Keratinocyte (primary cell): ENCODE data around the gene FAM20B. TPM values are rescaled to one million over a fixed set of nuclear protein-coding genes. Genes with fewer than 3 reads are reported as not detected.

ENCODE experiments used
- DNase-seq: peaks from one replicate; pipeline ENCODE4 v3.0.0-alpha.2; 2011; ENCODE audit warnings: low read depth, missing footprints, low spot score
- FAIRE-seq: peaks from 2 replicates; lab custom pipeline; 2011; peaks lifted over from hg19 to GRCh38; lab: Jason Lieb, UNC
- H2AFZ ChIP-seq: 2 replicates; pipeline ENCODE4 v1.6.0; 2012; ENCODE audit warnings: low read length, control low read depth, inconsistent platforms; ENCODE audit not compliant: control insufficient read depth
- H3K27ac ChIP-seq: 2 replicates; pipeline ENCODE4 v1.5.1; 2011; ENCODE audit warnings: low read length; ENCODE audit not compliant: control insufficient read depth, insufficient read depth
- H3K27me3 ChIP-seq: 3 replicates; pipeline ENCODE4 v1.6.0; 2011; ENCODE audit warnings: low read length; ENCODE audit not compliant: control insufficient read depth, insufficient read depth; ENCODE audit errors: extremely low read depth
- H3K36me3 ChIP-seq, 2 experiments: 2 replicates in 1 of 2; 3 replicates in 1 of 2; pipeline ENCODE4 v1.5.1; 2011; ENCODE audit warnings: low read length in 2 of 2, mild to moderate bottlenecking in 1 of 2; ENCODE audit not compliant: control insufficient read depth in 2 of 2, insufficient read depth in 2 of 2; ENCODE audit errors: extremely low read depth in 1 of 2
- H3K4me1 ChIP-seq: 3 replicates; pipeline ENCODE4 v1.5.1; 2011; ENCODE audit warnings: low read length; ENCODE audit not compliant: control insufficient read depth, insufficient read depth; ENCODE audit errors: extremely low read depth
- H3K4me2 ChIP-seq: 3 replicates; pipeline ENCODE4 v1.6.0; 2011; ENCODE audit warnings: low read depth, low read length; ENCODE audit not compliant: control insufficient read depth, insufficient read depth; ENCODE audit errors: extremely low read depth
- H3K4me3 ChIP-seq, 3 experiments: fragments of 200-600 bp in 1 of 3; sonication (generic) in 1 of 3; 2 replicates in 2 of 3; 3 replicates in 1 of 3; pipeline ENCODE4 v1.5.1; 2011 to 2016; ENCODE audit warnings: low read length in 3 of 3, mild to moderate bottlenecking in 3 of 3, control low read depth in 2 of 3, inconsistent platforms in 1 of 3, low read depth in 1 of 3, mixed read lengths in 1 of 3, mixed run types in 1 of 3, moderate library complexity in 1 of 3; ENCODE audit not compliant: control insufficient read depth in 2 of 3, insufficient read depth in 2 of 3; ENCODE audit errors: extremely low read depth in 1 of 3
- H3K79me2 ChIP-seq: 2 replicates; pipeline ENCODE4 v1.6.0; 2012; ENCODE audit warnings: low read length; ENCODE audit not compliant: control insufficient read depth, insufficient read depth
- H3K9ac ChIP-seq: 3 replicates; pipeline ENCODE4 v1.6.0; 2011; ENCODE audit warnings: low read length; ENCODE audit not compliant: control insufficient read depth, insufficient read depth; ENCODE audit errors: extremely low read depth
- H3K9me1 ChIP-seq: 3 replicates; pipeline ENCODE4 v1.6.0; 2011; ENCODE audit warnings: low read length; ENCODE audit not compliant: control insufficient read depth, insufficient read depth; ENCODE audit errors: extremely low read depth
- H3K9me3 ChIP-seq: 2 replicates; pipeline ENCODE4 v1.5.1; 2012; ENCODE audit warnings: low read depth, low read length; ENCODE audit not compliant: control insufficient read depth
- H4K20me1 ChIP-seq: 3 replicates; pipeline ENCODE4 v1.6.0; 2011; ENCODE audit warnings: low read length; ENCODE audit not compliant: control insufficient read depth, insufficient read depth; ENCODE audit errors: extremely low read depth
- EZH2 ChIP-seq: IDR thresholded peaks from one replicate; pipeline ENCODE4 v1.6.1; 2012; ENCODE audit warnings: inconsistent platforms, mild to moderate bottlenecking, low read length, moderate library complexity
- dilution Hi-C: fragments of 300-500 bp; cut with MboI; formaldehyde crosslinking; loops from one replicate; pipeline ENCODE4 v1.7.0; 2020; ENCODE audit warnings: low sequenced_read_pairs; ENCODE audit not compliant: extremely low pct_ligation_motif_present
- polyA plus RNA-seq, 5 experiments: library from polyadenylated mRNA; depleted of rRNA in 3 of 5; stranded (reverse) in 3 of 5; stranded (forward) in 1 of 5; unstranded in 1 of 5; fragments of >200 nt; gene quantifications; 1 replicate in 1 of 5; 2 replicates in 3 of 5; 3 replicates in 1 of 5; pipeline versions ENCODE4 v1.2.1 to v1.2.3, GENCODE V29; 2011 to 2012; ENCODE audit warnings: missing spikeins in 2 of 5, low read depth in 1 of 5, low replicate concordance in 1 of 5
- TF ChIP-seq, protein P1 (sequence below), 3 experiments: IDR thresholded peaks in 1 of 3; conservative IDR thresholded peaks in 1 of 3; optimal IDR thresholded peaks in 1 of 3; 2 replicates in 2 of 3; 3 replicates in 1 of 3; pipeline versions ENCODE3 to v1.5.1; 2011; ENCODE audit warnings: low read length in 3 of 3, mild to moderate bottlenecking in 3 of 3, moderate library complexity in 2 of 3, control low read depth in 1 of 3, inconsistent platforms in 1 of 3; ENCODE audit not compliant: insufficient read depth in 2 of 3; ENCODE audit errors: extremely low read depth in 1 of 3

Gene FAM20B
- polyA plus RNA-seq, 1 donor (not counting 4 experiments of a cell fraction or from before 2014, with no cell fraction given) = 20.1 TPM

- no peak overlapping the region for H2AFZ ChIP-seq
- FAIRE-seq = no peak
Observed at GRCh38 chr1:179043266-179043665, 17.6 kb downstream of the FAM20B start.

GRCh38 chr1:179043907-179044306 is 18.2 kb downstream of the FAM20B start:
- Histone ChIP-seq H3K27ac (no peak overlapping the region), H3K9me1 (no peaks in the 10 kb centered on the region), H3K79me2 (peaks cover 24% of the 10 kb centered on the region), H4K20me1 (no peaks in the 10 kb centered on the region), H3K9me3 (no peaks in the 10 kb centered on the region), H3K4me1 (peaks cover 6% of the 10 kb centered on the region), H2AFZ (no peak overlapping the region), H3K36me3 (no peaks in the 10 kb centered on the region), H3K27me3 (no peaks in the 10 kb centered on the region), H3K4me3 (no peak overlapping the region), H3K4me2 (no peak overlapping the region), H3K9ac (no peak overlapping the region)
- FAIRE-seq (no peak), DNase-seq (no peak)
- dilution Hi-C loops = no loop called here
- no peak for TF ChIP-seq EZH2
- TF ChIP-seq, protein P1, sequence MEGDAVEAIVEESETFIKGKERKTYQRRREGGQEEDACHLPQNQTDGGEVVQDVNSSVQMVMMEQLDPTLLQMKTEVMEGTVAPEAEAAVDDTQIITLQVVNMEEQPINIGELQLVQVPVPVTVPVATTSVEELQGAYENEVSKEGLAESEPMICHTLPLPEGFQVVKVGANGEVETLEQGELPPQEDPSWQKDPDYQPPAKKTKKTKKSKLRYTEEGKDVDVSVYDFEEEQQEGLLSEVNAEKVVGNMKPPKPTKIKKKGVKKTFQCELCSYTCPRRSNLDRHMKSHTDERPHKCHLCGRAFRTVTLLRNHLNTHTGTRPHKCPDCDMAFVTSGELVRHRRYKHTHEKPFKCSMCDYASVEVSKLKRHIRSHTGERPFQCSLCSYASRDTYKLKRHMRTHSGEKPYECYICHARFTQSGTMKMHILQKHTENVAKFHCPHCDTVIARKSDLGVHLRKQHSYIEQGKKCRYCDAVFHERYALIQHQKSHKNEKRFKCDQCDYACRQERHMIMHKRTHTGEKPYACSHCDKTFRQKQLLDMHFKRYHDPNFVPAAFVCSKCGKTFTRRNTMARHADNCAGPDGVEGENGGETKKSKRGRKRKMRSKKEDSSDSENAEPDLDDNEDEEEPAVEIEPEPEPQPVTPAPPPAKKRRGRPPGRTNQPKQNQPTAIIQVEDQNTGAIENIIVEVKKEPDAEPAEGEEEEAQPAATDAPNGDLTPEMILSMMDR (optimal IDR thresholded peaks at IDR 0.05 in 1 of 3, IDR thresholded peaks at IDR 0.05 in 1 of 3, conservative IDR thresholded peaks at IDR 0.05 in 1 of 3; ENCODE audit: extremely low read depth in 1 of 3, insufficient read depth in 2 of 3, low read length in 3 of 3) = no peak

More at GRCh38 chr1:179043266-179043665, 17.6 kb downstream of the FAM20B start:
- Histone ChIP-seq H3K79me2 (peaks cover 24% of the 10 kb centered on the region), H3K4me1 (peaks cover 13% of the 10 kb centered on the region), H3K9ac (no peak overlapping the region), H4K20me1 (no peaks in the 10 kb centered on the region), H3K36me3 (no peaks in the 10 kb centered on the region), H3K27ac (no peak overlapping the region), H3K27me3 (no peaks in the 10 kb centered on the region), H3K4me2 (no peak overlapping the region), H3K9me3 (no peaks in the 10 kb centered on the region), H3K4me3 (no peak overlapping the region), H3K9me1 (no peaks in the 10 kb centered on the region)
- TF ChIP-seq, protein P1 (optimal IDR thresholded peaks at IDR 0.05 in 1 of 3, IDR thresholded peaks at IDR 0.05 in 1 of 3, conservative IDR thresholded peaks at IDR 0.05 in 1 of 3; ENCODE audit: extremely low read depth in 1 of 3, insufficient read depth in 2 of 3, low read length in 3 of 3) = no peak
- TF ChIP-seq EZH2 = no peak
- no peak for DNase-seq
- dilution Hi-C loops = no loop called here
